ENCODE results near the gene GRIA3.
"Not testable (repeated sequence)": the region's sequence is repeated elsewhere in the genome, so short reads cannot be mapped to it uniquely, and the experiment has no call there.

GRIA3 gene

DNA sequence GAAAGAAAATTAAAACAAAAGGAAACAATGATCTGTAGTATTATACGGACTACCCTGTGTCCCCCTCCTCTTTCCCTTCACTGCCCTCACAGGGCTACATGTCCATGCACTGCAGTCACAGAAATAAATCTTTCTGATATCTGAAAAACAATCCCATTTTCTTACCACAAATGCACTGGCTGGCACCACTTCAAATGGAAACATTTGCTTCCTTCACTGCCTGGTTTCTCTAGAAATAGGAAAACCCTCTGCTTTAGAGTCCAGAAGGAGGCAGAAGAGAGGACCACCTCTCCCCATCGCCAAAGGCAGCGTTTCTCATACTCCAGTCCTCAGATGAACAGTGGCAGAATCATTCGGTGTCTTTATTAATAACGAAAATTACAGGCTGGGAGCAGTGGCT, 98.2 kb downstream of the GRIA3 start:
- TF ChIP-seq ZNF132 (tag by site-specific recombination; IDR thresholded peaks at IDR 0.05; ENCODE audit: borderline replicate concordance) (no peak), ZNF211 (tag by site-specific recombination; IDR thresholded peaks at IDR 0.05; ENCODE audit: low read depth) (no peak), ZNF404 (tag by site-specific recombination; IDR thresholded peaks at IDR 0.05) (no peak), YY2 (tag by site-specific recombination; IDR thresholded peaks at IDR 0.05) (no peak)
- CTCF ChIA-PET, result no interaction called here
- no peak overlapping the region for H3K27ac ChIP-seq (ENCODE audit: extremely low read depth, low read depth, low read length)
- no peak overlapping the region for H3K4me3 ChIP-seq (ENCODE audit: low read depth, low read length)
- no peaks in the 10 kb centered on the region for H3K9me3 ChIP-seq (ENCODE audit: control insufficient read depth, insufficient read depth, low read depth, low read length)
- H3K4me1 ChIP-seq (ENCODE audit: control insufficient read depth, insufficient read depth, low read length), result no peaks in the 10 kb centered on the region
- POLR2A ChIA-PET, result no interaction called here
- no peaks in the 10 kb centered on the region for H3K36me3 ChIP-seq (ENCODE audit: control insufficient read depth in 2 of 2, insufficient read depth in 1 of 2, low read length in 2 of 2)

- H3K4me1 ChIP-seq (ENCODE audit: control insufficient read depth, insufficient read depth, low read length); H3K27ac ChIP-seq (ENCODE audit: extremely low read depth, low read depth, low read length); CTCF ChIA-PET; H3K9me3 ChIP-seq (ENCODE audit: control insufficient read depth, insufficient read depth, low read depth, low read length); H3K36me3 ChIP-seq (ENCODE audit: control insufficient read depth in 2 of 2, insufficient read depth in 1 of 2, low read length in 2 of 2); POLR2A ChIA-PET; H3K4me3 ChIP-seq (ENCODE audit: low read depth, low read length): not testable (repeated sequence)
Observed at GRCh38 chrX:123283407-123283806, 99.3 kb downstream of the GRIA3 start.

DNA sequence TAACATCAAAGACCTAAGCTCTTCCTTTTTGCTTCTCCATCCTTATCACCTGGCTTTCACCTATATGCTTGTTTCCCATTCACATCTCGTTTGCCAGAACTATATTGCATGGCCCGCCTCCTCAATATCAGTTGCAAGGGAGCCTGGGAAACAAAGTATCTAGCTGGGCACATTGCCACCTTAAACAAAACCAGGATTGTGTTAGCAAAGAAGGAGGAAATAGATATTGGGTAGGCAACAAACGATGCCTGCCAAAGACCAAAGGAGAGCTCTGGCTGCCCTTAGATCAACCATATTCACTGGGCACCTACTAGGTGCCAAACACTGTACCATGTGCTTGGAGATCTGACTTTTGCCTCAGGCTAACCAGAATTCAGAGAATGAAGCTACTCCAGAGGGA, 107.5 kb downstream of the GRIA3 start:
- no peaks in the 10 kb centered on the region for H3K9me3 ChIP-seq (ENCODE audit: control insufficient read depth, insufficient read depth, low read depth, low read length)
- TF ChIP-seq ZNF549 (tag by site-specific recombination; IDR thresholded peaks at IDR 0.05) (no peak), ZNF211 (tag by site-specific recombination; IDR thresholded peaks at IDR 0.05; ENCODE audit: low read depth) (no peak), ZSCAN30 (tag by site-specific recombination; IDR thresholded peaks at IDR 0.05) (no peak), HOXA7 (CRISPR knock-in tag; IDR thresholded peaks at IDR 0.05; ENCODE audit: borderline replicate concordance) (no peak), ZBTB11 (tag by site-specific recombination; conservative IDR thresholded peaks at IDR 0.05; ENCODE audit: low read depth) (no peak), ZNF626 (tag by site-specific recombination; IDR thresholded peaks at IDR 0.05) (no peak)
- no peaks in the 10 kb centered on the region for H3K4me1 ChIP-seq (ENCODE audit: control insufficient read depth, insufficient read depth, low read length)
- H3K27ac ChIP-seq (ENCODE audit: extremely low read depth, low read depth, low read length), result no peak overlapping the region
- H3K4me3 ChIP-seq (ENCODE audit: low read depth, low read length), result no peak overlapping the region
- H3K36me3 ChIP-seq (ENCODE audit: control insufficient read depth in 2 of 2, insufficient read depth in 1 of 2, low read length in 2 of 2), result no peaks in the 10 kb centered on the region
- ChIA-PET POLR2A (no interaction called here), CTCF (no interaction called here)

- Histone ChIP-seq H3K36me3 (ENCODE audit: control insufficient read depth in 2 of 2, insufficient read depth in 1 of 2, low read length in 2 of 2) (no peaks in the 10 kb centered on the region), H3K9me3 (ENCODE audit: control insufficient read depth, insufficient read depth, low read depth, low read length) (no peaks in the 10 kb centered on the region), H3K27ac (ENCODE audit: extremely low read depth, low read depth, low read length) (no peak overlapping the region), H3K4me3 (ENCODE audit: low read depth, low read length) (no peak overlapping the region), H3K4me1 (ENCODE audit: control insufficient read depth, insufficient read depth, low read length) (no peaks in the 10 kb centered on the region)
- ChIA-PET CTCF (no interaction called here), POLR2A (no interaction called here)
- TF ChIP-seq ZNF560 (tag by site-specific recombination; IDR thresholded peaks at IDR 0.05; ENCODE audit: borderline replicate concordance) (no peak), ZNF280D (tag by site-specific recombination; IDR thresholded peaks at IDR 0.05) (no peak), ZNF311 (tag by site-specific recombination; IDR thresholded peaks at IDR 0.05; ENCODE audit: borderline replicate concordance) (no peak), PRDM6 (tag by site-specific recombination; IDR thresholded peaks at IDR 0.05) (no peak), ZNF544 (tag by site-specific recombination; IDR thresholded peaks at IDR 0.05) (no peak), ZNF473 (tag by site-specific recombination; IDR thresholded peaks at IDR 0.05) (no peak), SP7 (tag by site-specific recombination; IDR thresholded peaks at IDR 0.05) (no peak), ZSCAN18 (tag by site-specific recombination; IDR thresholded peaks at IDR 0.05) (no peak)
Observed at GRCh38 chrX:123298026-123298425, 113.9 kb downstream of the GRIA3 start.
